HG02943 (cell line): ENCODE data around the gene KCNMB4.
"Not testable (repeated sequence)": the region's sequence is repeated elsewhere in the genome, so short reads cannot be mapped to it uniquely, and the experiment has no call there.

ENCODE experiments used
- ATAC-seq: cut with Tn5 transposase; IDR thresholded peaks from one replicate; pipeline ENCODE4 v1.9.1; 2021; ENCODE audit warnings: mild to moderate bottlenecking, low read depth, moderate library complexity; ENCODE audit not compliant: unreplicated experiment

Gene KCNMB4

DNA sequence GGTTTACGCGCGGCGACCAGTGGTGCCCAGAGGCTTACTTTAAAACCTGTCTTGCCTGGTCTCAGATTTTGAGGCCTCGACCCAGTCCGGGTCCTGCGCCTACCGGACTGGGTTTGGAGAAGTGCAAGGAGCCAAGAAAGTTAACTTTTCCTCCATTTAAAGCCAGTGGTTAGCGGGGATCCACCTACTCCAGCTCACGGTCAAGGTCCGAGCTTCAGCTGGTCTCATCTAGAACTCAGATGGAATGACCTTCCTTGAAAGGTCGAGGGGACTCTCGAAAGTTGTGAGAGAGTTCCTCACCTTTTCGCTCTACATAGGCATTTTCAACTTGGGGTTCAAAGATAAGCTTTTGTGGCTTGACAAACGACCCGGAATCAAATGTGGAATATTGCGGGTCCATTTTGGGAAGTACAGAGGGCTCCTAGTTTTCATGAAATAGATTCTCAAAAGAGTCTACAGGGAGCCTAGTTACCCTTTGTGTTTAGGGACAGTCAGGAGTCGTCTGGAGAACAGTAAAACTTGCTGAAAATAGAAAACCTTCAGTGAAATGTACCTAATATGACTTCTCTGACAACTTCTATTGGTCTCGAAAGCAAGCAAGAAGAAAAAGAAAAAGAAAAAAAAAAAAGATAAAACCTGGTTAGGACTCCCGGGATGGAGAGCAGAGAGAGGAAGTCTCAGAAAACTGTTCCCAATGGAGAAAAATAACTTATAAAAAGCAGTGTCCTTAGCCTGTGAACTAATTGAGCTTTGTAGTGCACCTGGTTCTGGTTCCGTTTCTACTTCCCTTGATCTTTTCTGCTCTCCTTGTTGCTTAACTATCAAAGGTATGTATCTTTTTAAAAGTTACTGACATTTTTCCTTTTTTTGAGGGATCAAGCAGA lies 1.4 kb downstream of the KCNMB4 start:
- no peak for ATAC-seq

GRCh38 chr12:70372881-70373280 lies 6.8 kb downstream of the KCNMB4 start:
- no peak for ATAC-seq

DNA sequence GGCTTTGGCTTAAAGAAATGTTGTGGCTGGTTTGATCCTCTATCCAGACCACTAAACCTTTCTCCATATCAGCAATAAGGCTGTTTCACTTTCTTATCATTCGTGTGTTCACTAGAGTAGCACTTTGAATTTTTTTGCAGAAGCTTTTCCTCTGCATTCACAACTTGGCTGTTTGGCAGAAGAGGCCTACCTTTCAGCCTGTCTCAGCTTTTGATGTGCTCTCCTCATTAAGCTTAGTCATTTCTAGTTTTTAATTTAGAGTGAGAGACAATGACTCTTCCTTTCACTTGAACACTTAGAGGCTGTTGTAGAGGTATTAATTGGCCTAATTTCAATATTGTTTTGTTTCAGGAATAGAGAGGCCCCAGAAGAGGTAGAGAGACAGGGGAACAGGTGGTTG lies 13.8 kb downstream of the KCNMB4 start:
- no peak for ATAC-seq

- no peak for ATAC-seq
Observed at GRCh38 chr12:70383484-70383883, 17.4 kb downstream of the KCNMB4 start.

- ATAC-seq = no peak
Observed at GRCh38 chr12:70383886-70384285, 17.8 kb downstream of the KCNMB4 start.

- ATAC-seq = no peak
Observed at GRCh38 chr12:70386771-70387170, 20.7 kb downstream of the KCNMB4 start.

GRCh38 chr12:70389678-70390077 lies 23.6 kb downstream of the KCNMB4 start:
- no peak for ATAC-seq

- ATAC-seq = not testable (repeated sequence)
Observed at GRCh38 chr12:70392631-70393030, 26.5 kb downstream of the KCNMB4 start.

DNA sequence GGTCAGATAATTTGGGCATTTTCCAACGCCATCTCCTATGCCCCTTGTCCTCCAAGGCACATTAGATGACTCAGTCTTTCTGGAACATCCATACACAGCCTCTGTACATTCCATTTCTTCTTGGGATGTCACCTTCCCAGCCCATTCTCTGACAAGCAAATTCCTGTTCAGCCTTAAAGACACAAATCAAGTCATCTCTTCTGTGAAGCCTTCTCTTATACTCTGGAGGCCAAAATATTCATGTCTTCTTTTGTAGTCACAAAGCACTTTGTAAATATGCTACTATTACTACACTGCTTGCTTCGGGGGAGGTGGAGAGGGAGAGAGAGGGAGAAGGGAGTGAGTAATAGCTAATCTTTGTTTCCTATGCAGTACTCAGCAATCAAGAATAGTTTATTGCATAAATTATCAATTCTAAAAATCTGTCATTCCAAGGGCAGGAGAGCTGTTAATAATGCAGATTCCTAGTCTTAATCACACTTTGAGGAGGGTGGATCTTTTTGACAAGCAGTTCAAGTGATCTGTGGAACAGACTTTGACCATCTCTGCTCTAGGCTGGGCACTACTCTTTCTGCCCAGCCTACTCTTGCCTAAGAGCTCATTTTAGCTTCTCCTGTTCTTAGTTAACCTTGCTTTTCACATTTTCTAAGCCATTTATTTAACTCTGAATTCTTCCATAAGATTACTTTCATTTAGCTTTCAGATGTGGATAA lies 27.9 kb downstream of the KCNMB4 start:
- ATAC-seq = no peak

GRCh38 chr12:70398002-70398401 lies 31.9 kb downstream of the KCNMB4 start:
- no peak for ATAC-seq

- ATAC-seq = no peak
Observed at GRCh38 chr12:70398862-70399261, 32.8 kb downstream of the KCNMB4 start.

DNA sequence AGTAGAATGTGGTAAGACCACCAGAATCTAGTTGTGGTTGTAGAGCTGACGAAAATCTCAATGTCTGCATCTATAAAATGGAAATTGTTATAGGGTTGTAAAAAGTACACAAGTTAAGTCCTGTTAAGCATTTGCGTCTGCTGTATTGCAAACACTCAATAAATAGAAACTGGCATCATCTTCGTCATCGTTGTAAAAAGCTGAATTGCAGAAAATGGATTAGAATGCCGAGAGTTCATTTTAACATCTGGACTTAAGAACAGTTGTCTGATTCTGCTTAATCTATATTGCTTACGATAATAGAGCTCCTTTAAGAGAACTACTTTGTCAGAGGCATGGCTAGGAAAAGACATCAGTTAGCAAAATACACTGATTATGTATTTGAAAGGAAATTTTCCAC lies 33.2 kb downstream of the KCNMB4 start:
- ATAC-seq = no peak

DNA sequence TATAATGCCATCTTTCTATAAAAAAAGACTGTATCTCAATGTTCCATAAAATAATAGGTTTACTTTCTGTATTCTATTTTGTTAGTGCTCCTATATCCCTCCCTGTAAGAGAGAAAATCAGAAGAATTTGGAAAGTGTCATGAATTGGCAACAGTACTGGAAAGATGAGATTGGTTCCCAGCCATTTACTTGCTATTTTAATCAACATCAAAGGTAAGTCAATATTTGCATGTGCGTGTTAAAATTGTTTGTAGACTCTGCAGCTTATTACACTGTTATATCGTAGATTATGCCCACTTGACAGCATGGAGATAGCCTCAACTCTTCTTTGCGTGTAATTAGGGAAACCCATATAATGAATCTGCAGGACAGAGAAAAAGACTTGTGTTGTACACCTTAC lies 34.0 kb downstream of the KCNMB4 start:
- ATAC-seq = no peak

- no peak for ATAC-seq
Observed at GRCh38 chr12:70402597-70402996, 36.5 kb downstream of the KCNMB4 start.

- no peak for ATAC-seq
Observed at GRCh38 chr12:70403826-70404225, 37.7 kb downstream of the KCNMB4 start.

DNA sequence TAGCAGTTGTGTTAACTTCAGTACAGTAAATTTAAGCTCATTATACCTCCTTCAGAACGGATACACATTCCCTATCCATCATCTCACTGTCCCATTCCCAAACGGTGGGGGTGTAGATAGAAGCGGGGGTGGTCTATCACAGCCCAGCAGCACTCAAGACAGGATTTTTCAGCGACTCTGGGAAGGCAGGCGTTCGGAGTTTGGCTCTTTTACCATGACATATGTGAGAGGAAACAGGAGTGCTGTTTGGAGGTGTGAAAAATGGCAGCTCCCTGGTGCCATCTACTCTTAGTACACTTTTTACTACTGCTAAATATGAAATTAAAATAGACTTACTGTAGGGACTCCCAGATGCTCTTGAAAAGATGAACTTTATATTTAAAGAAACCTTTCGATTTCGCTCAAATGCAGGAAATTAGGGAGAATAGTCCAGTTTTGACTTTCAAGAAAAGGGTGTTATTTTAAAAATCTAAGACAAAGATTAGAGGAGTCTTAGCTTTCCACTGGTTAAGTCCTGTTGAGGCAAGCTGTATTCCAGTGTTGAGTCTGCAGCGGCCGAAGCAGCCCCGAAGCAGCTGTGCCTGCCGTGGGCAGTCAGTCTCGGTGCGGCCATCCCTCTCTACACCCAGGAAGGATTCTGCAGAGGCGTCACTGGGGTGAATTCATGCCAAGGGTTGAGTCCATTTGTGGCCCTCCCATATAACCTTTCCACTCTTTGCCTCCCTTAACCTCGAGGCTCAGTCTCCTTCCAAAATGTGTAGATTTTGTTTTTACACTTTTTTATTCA lies 42.1 kb downstream of the KCNMB4 start:
- ATAC-seq = no peak

DNA sequence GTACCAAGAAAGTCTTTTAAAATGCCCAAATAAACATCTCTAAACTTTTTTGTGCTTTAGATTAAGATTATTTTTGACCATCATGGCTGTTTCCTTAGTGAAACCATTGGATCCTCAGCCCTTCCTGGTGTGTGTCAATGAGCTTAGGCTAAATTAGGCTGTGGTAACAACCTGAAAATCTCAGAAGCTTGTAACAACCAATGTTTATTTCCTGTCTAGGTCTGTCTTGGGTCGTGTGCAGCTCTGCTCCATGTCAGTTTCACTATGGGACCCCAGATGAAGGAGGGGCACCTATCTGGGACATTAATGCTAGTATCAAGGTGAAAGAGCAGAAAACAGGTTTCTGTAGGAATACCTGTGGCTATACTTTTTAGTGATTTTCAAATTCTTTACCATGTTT lies 49.9 kb downstream of the KCNMB4 start:
- ATAC-seq = no peak

DNA sequence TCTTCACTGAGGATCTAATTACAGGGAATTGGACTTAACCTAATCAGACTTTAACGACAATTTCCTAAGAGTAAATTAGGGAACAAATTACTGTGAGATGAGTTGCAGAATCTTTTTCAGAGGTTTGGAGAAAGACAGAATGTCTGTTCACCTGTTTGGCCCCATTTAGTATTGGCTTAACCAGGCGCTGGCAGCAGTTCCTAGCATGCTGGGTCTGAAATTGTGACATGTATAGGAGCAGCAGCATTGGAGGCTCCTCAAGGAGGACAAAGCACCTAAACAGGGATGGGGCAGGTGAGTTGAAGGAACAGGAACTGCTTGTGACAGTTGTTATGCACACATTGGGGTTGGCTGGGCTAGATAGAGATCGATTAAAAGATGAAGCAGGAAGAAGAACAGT lies 51.0 kb downstream of the KCNMB4 start:
- no peak for ATAC-seq

DNA sequence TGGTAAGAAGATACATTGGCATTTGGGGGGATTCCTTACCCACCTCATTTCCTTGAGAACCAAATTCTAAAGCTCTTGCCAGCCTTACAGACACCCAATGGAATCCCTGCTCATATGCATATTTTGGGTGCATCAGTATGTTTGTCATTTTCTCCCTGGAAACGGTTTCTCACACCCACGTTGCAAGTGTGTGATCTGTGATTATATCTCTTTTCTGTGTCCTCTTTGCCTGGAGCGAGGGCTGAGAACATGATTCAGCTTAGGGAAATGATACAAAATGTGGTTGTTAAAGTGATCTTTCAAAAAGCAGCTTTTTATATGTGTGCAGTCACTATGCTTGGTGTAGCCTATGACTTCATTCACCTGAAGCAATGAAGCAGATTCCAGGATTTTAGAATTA lies 52.0 kb downstream of the KCNMB4 start:
- ATAC-seq = no peak

GRCh38 chr12:70422631-70423030 lies 56.5 kb downstream of the KCNMB4 start:
- no peak for ATAC-seq

DNA sequence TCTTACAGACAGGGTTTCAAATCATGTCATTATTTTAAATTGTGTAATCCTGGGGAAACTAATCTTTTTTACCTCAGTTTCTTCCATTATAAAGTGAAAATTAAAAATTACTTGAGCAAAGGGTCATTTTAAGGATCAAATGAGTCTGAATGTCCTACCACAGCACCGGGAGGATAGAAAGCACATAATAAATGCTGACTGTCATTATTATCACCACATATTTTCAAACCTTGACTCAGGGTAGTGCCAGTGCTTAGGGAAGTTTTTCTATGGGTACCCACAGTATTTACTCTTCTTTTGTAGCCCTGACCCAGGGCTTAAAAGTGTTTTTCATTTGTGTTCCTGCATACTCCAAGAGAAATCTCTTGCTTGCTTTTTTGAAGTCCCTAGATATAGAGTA lies 60.5 kb downstream of the KCNMB4 start:
- ATAC-seq = no peak
